ENCODE results near the gene CEP95.

GRCh38 chr17:64544742-64545141 lies 38.0 kb downstream of the CEP95 start:
- TF ChIP-seq POLR2A (IDR thresholded peaks at IDR 0.05) (no peak), CTCF (IDR thresholded peaks at IDR 0.05) (no peak)

Data from heart left ventricle (tissue), 13 donors.